Measurements from ENCODE around the gene MMP15.

DNA sequence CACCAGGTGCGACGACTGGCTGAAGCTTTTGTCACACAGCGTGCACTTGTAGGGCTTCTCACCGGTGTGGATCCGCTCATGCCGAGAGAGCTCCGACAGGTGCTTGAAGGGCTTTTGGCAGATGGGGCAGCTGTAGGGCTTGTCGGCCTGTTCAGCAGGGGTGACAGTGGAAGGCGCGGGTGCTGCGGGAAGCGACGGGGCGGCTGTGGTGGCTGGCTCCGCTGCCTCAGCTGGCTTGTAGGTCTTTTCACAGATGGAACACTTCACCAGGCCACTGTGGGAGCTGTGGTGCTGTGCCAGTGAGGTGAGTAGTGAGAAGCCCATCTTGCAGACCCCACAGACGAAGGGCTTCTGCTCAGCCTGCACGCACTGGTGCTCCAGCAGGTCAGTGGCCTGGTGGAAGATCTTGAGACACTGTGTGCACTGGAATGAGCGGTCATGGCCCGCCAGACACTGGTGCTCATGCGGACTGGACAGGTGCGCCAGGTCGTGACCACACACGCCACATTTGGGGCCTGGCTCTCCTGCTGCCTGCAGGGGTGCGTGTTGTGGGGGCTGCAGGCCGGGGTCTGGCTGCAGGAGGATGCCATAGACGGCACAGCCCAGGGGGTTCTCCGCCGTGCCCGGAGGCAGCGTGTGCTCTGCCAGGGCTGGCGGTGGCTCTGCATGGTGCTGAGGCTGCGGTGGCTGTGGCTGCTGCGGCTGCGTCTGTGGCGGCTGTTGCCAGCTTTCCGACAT lies 27.9 kb upstream of the MMP15 start:
- TF ChIP-seq, protein P1, sequence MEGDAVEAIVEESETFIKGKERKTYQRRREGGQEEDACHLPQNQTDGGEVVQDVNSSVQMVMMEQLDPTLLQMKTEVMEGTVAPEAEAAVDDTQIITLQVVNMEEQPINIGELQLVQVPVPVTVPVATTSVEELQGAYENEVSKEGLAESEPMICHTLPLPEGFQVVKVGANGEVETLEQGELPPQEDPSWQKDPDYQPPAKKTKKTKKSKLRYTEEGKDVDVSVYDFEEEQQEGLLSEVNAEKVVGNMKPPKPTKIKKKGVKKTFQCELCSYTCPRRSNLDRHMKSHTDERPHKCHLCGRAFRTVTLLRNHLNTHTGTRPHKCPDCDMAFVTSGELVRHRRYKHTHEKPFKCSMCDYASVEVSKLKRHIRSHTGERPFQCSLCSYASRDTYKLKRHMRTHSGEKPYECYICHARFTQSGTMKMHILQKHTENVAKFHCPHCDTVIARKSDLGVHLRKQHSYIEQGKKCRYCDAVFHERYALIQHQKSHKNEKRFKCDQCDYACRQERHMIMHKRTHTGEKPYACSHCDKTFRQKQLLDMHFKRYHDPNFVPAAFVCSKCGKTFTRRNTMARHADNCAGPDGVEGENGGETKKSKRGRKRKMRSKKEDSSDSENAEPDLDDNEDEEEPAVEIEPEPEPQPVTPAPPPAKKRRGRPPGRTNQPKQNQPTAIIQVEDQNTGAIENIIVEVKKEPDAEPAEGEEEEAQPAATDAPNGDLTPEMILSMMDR (IDR thresholded peaks at IDR 0.05): no peak
- TF ChIP-seq POLR2AphosphoS5 (IDR thresholded peaks at IDR 0.05): no peak
